ENCODE measurements around the gene EQTN.

EQTN gene

GRCh38 chr9:27331393-27331792 lies 34.4 kb upstream of the EQTN start:
- DNase-seq (ENCODE audit: low read depth in 1 of 2, low spot score in 1 of 2) = no peak
- no peak for TF ChIP-seq GABPA (IDR thresholded peaks at IDR 0.05; ENCODE audit: low read depth)
- TF ChIP-seq, protein P1, sequence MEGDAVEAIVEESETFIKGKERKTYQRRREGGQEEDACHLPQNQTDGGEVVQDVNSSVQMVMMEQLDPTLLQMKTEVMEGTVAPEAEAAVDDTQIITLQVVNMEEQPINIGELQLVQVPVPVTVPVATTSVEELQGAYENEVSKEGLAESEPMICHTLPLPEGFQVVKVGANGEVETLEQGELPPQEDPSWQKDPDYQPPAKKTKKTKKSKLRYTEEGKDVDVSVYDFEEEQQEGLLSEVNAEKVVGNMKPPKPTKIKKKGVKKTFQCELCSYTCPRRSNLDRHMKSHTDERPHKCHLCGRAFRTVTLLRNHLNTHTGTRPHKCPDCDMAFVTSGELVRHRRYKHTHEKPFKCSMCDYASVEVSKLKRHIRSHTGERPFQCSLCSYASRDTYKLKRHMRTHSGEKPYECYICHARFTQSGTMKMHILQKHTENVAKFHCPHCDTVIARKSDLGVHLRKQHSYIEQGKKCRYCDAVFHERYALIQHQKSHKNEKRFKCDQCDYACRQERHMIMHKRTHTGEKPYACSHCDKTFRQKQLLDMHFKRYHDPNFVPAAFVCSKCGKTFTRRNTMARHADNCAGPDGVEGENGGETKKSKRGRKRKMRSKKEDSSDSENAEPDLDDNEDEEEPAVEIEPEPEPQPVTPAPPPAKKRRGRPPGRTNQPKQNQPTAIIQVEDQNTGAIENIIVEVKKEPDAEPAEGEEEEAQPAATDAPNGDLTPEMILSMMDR (IDR thresholded peaks at IDR 0.05; ENCODE audit: insufficient read depth, low read length) = no peak
- no peak for TF ChIP-seq SPI1 (IDR thresholded peaks at IDR 0.05; ENCODE audit: borderline replicate concordance, low read depth)
- TF ChIP-seq POLR2AphosphoS5 (IDR thresholded peaks at IDR 0.05; ENCODE audit: low read depth) = no peak
- TF ChIP-seq, protein P2, sequence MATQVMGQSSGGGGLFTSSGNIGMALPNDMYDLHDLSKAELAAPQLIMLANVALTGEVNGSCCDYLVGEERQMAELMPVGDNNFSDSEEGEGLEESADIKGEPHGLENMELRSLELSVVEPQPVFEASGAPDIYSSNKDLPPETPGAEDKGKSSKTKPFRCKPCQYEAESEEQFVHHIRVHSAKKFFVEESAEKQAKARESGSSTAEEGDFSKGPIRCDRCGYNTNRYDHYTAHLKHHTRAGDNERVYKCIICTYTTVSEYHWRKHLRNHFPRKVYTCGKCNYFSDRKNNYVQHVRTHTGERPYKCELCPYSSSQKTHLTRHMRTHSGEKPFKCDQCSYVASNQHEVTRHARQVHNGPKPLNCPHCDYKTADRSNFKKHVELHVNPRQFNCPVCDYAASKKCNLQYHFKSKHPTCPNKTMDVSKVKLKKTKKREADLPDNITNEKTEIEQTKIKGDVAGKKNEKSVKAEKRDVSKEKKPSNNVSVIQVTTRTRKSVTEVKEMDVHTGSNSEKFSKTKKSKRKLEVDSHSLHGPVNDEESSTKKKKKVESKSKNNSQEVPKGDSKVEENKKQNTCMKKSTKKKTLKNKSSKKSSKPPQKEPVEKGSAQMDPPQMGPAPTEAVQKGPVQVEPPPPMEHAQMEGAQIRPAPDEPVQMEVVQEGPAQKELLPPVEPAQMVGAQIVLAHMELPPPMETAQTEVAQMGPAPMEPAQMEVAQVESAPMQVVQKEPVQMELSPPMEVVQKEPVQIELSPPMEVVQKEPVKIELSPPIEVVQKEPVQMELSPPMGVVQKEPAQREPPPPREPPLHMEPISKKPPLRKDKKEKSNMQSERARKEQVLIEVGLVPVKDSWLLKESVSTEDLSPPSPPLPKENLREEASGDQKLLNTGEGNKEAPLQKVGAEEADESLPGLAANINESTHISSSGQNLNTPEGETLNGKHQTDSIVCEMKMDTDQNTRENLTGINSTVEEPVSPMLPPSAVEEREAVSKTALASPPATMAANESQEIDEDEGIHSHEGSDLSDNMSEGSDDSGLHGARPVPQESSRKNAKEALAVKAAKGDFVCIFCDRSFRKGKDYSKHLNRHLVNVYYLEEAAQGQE (IDR thresholded peaks at IDR 0.05; ENCODE audit: insufficient replicate concordance, low read depth) = no peak
- no peak overlapping the region for H3K4me3 ChIP-seq (replicated peaks; ENCODE audit: insufficient read depth, low read length)
- H3K27me3 ChIP-seq (ENCODE audit: insufficient read depth, poor library complexity, severe bottlenecking) = no peaks in the 10 kb centered on the region
- H3K27ac ChIP-seq (replicated peaks) = no peak overlapping the region

DNA sequence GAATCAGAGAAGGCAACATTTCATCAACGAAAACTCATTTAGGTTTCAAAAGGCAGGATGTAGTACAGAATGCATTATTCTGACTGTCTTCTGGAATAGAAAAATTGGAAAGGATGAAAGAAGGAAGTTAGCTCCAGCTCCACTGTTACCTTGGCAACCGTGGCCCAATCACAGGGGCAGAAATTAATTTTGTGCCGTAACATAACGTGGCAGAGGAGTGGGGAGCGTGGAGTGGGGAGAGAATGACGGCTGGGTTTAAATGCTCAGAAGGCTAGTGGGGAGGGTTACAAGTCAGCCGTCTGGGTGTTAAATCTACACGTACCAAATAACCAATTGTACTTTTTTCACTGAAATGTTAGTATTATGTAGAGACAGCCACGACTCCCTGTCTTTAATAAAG lies 32.3 kb upstream of the EQTN start:
- DNase-seq (ENCODE audit: low read depth in 1 of 2, low spot score in 1 of 2) = no peak
- Histone ChIP-seq H3K4me3 (replicated peaks; ENCODE audit: insufficient read depth, low read length) (no peak overlapping the region), H3K27me3 (ENCODE audit: insufficient read depth, poor library complexity, severe bottlenecking) (no peaks in the 10 kb centered on the region), H3K27ac (replicated peaks) (no peak overlapping the region)
- TF ChIP-seq SPI1 (IDR thresholded peaks at IDR 0.05; ENCODE audit: borderline replicate concordance, low read depth) (no peak), POLR2AphosphoS5 (IDR thresholded peaks at IDR 0.05; ENCODE audit: low read depth) (no peak), GABPA (IDR thresholded peaks at IDR 0.05; ENCODE audit: low read depth) (no peak)
- TF ChIP-seq, protein P2 (IDR thresholded peaks at IDR 0.05; ENCODE audit: insufficient replicate concordance, low read depth) = no peak
- TF ChIP-seq, protein P1 (IDR thresholded peaks at IDR 0.05; ENCODE audit: insufficient read depth, low read length) = no peak

DNA sequence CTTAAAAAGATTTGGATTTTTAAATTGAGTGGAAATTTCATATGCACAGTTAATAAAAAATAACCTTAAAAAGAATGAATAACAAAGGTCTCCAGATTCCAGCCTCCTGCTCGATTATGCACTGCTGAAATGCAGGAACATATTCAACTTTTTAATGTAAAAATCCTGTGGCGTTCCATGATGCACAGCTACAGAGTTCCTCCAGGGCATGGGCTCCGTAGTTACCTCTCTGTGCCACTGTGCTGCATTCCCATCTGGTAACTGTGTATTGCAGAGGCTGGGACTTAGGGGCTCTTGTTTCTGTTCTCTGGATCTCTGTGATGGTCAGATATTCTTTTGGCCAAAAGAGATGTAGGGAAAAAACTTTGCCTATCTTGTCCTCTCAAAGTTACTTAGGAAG lies 31.5 kb upstream of the EQTN start:
- H3K27ac ChIP-seq (replicated peaks) = no peak overlapping the region
- no peaks in the 10 kb centered on the region for H3K27me3 ChIP-seq (ENCODE audit: insufficient read depth, poor library complexity, severe bottlenecking)
- TF ChIP-seq, protein P2 (IDR thresholded peaks at IDR 0.05; ENCODE audit: insufficient replicate concordance, low read depth) = no peak
- TF ChIP-seq GABPA (IDR thresholded peaks at IDR 0.05; ENCODE audit: low read depth) (no peak), POLR2AphosphoS5 (IDR thresholded peaks at IDR 0.05; ENCODE audit: low read depth) (no peak), SPI1 (IDR thresholded peaks at IDR 0.05; ENCODE audit: borderline replicate concordance, low read depth) (no peak)
- TF ChIP-seq, protein P1 (IDR thresholded peaks at IDR 0.05; ENCODE audit: insufficient read depth, low read length) = no peak
- no peak overlapping the region for H3K4me3 ChIP-seq (replicated peaks; ENCODE audit: insufficient read depth, low read length)
- no peak for DNase-seq (ENCODE audit: low read depth in 1 of 2, low spot score in 1 of 2)

Data from HL-60 (cell line).